Measurements from ENCODE around the gene IP6K2.
"Not testable (repeated sequence)": the region's sequence is repeated elsewhere in the genome, so short reads cannot be mapped to it uniquely, and the experiment has no call there.

The IP6K2 gene, protein sequence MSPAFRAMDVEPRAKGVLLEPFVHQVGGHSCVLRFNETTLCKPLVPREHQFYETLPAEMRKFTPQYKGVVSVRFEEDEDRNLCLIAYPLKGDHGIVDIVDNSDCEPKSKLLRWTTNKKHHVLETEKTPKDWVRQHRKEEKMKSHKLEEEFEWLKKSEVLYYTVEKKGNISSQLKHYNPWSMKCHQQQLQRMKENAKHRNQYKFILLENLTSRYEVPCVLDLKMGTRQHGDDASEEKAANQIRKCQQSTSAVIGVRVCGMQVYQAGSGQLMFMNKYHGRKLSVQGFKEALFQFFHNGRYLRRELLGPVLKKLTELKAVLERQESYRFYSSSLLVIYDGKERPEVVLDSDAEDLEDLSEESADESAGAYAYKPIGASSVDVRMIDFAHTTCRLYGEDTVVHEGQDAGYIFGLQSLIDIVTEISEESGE

DNA sequence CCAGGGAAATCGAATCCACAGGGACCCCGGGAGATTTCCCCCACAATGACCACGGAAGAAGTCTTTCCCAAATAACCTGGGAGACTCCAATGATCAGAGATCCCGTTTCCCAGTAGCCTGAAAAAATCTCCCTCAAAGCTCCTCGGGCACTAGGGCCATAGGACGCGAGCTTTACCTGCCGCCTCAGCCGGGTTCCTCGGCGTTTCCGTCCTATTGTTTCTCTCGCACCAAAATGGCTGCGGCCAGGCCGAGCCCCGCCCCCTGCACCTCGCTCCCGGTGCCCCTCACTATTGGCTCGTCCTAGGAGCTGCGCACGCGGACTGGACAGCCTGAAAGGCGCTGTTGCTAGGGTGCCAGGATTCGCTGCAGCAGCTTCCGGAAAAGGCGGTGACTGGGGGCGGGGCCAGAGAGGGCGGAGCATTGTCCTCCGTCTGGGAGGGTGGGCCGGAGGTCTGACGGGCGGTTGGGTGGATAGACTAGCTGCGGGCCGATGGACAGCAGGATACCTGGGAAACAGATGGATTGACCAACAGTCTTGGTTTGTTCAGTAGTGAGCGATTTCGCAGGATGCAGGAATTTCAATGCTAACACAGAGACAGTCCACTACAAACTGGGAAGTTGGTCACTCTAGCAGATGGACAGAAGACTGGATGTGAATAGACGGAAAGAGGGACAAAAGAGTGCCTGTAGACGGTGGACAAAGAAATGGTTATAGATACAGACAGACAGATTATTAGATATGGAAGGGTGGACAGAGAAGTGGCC lies at the start of gene IP6K2:
TSS of gene IP6K2 (minus strand) at position 240 of the 765 bp plus-strand sequence. CDS start 21,930 bp downstream, outside the sequence.
- peak; percentile 99 for DNase-seq (ENCODE audit: low spot score)

DNA sequence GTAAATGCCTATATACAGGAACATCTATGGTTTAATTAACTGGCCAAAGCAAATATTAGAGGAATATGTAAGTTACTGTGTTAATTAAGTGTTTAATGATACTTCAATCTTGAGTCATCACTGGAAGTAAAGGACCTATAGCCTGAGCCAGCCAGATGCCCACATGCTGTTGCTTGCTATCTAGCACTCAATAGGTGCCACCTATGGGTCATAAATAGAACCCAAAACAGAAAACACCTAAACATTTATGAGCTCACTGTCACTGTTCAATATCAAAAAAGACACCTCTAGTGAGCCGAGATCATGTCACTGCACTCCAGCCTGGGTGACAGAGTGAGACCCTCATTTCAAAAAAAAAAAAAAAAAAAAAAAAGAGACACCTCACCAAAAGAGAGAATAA lies 48.4 kb upstream of the IP6K2 start:
- DNase-seq (ENCODE audit: low spot score): no peak

DNA sequence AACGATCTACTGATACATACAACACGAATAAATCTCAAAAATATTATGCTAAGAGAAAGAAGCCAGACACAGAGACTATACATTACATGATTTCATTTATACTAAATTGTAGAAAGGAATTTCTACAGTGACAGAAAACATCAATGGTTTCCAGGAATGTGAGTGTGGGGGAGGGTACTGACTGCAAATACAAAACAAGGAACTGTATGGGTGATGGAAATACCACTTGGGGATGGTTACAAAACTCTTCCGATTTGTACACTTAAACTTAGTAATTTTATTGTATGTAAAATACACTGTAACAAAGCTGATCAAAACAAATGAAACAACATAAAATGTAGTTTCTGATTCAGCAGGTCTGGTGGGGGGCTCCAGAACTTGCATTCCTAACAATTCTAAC lies 45.8 kb upstream of the IP6K2 start:
- no peak for DNase-seq (ENCODE audit: low spot score)

DNA sequence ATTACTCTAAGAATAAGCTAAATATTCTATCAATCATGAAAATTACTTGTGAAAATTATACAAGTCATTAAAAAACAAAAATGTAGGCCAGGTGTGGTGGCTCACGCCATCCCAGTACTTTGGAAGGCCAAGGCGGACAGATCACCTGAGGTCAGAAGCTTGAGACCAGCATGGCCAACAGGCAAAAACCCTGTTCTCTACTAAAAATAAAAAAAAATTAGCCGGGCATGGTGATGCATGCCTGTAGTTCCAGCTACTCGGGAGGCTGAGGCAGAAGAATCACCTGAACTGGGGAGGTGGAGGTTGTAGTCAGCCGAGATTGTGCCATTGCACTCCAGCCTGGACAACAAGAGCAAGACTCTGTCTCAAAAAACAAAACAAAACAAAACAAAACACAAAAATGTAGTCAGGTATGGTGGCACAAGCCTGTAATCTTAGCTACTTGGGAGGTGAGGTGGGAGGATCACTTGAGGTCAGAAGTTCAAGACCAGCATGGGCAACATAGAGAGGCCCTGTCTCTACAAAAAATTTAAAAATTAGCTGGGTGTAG lies 43.0 kb upstream of the IP6K2 start:
- DNase-seq (ENCODE audit: low spot score): not testable (repeated sequence)

DNA sequence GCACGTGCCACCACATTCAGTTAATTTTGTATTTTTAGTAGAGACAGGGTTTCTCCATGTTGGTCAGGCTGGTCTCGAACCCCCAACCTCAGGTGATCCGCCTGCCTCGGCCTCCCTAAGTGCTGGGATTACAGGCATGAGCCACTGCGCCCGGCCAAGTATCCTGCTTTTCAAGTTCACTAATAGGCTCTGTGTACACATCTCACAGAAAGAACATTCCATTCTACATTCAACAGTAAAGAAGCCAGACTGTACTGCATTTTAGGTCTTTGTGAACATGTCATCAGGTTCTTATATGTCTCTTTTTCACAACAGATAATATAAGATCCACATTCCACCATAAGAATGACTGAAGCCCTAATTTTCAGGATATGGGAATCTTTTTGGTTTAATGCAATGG lies 42.5 kb upstream of the IP6K2 start:
- not testable (repeated sequence) for DNase-seq (ENCODE audit: low spot score)

DNA sequence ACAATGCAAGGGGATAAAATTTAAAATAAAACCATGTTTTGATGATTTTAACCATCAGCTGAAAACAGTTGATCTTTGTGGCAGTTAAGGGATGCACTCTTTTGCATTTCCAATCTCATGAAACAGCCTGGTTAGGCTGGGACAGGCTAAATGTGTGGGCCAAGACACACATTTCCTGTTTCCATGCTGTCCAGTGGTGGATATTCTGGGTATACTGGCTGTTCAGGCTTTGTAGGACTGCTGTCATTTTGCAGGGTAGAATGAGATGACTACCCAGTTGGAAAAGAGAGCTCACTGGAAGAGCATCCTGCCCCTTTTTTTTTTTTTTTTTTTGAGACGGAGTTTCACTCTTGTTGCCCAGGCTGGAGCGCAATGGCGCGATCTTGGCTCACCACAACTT lies 42.0 kb upstream of the IP6K2 start:
- DNase-seq (ENCODE audit: low spot score): no peak

DNA sequence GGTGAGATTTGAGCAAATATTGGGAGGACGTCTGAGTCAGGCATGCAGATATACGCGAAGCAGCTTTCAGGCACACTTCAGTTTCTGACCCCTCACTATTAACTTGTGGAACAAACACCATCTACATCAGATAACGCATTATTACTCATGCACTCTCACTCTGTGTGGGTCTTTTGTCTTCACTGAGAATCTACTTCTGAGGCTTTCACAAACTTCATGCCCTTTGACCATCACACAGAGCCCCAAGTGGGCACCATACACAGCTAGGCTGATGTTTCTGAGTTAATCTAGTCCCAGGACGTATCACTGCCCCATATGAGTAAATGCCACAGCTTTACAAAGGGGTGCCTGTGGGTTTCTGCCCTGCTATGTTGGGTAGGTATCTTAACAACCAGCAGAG lies 39.6 kb upstream of the IP6K2 start:
- no peak for DNase-seq (ENCODE audit: low spot score)

DNA sequence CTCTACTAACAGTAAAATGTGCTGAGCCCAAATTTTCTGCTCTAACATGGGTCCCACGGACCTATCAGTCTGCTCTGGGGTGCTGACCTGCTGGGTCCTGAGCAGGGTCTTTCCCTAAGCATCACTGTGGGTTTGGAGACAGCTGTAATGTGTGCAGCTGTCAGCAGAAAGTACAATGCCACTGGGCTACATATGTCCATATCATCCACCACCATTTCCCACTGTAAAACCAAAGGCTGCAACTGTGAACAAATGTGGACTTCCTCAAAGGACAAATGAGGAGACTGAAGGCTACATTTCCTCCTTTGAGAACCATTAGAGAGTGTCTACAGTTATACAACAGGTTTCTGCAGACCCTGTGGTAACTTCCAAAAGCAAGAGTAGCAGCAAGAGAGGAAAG lies 33.8 kb upstream of the IP6K2 start:
- DNase-seq (ENCODE audit: low spot score): no peak

DNA sequence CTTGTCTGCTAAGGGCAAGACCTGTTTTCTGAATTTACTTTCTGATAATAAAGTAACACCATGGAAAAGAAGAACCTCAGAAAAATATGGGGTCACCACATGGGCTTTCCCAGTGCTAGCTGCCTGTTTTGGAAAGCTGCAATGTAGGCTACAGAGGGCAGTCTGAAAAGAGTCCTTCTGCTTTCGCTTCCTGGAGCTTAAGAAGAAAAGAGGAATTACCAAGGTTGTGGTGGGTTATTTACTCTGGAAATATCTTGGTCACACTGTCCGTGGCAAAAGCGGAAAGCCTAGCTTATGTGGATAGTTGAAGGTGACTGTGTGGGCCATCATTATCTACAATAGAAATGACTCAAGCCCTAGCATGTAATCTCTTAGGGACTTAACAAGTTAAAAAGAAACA lies 31.7 kb upstream of the IP6K2 start:
- no peak for DNase-seq (ENCODE audit: low spot score)

DNA sequence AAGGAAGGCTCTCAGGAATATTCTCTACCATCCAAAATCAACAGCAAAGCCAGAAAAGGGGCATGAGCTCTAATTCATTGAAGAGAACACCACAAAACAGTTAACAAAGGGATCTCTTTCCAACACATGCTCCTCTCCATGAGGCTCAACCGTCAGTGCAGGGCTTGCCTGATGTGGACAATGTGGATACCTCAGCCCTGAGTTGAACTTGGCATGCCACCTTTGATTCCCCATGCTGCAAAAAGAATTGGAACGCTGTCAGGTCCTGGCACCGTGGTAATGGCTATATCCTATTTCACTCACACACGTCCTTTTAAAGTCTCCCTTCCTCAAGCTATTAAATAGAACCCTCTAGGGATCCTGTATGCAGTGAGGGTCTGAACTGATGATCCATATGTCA lies 30.7 kb upstream of the IP6K2 start:
- DNase-seq (ENCODE audit: low spot score): no peak

DNA sequence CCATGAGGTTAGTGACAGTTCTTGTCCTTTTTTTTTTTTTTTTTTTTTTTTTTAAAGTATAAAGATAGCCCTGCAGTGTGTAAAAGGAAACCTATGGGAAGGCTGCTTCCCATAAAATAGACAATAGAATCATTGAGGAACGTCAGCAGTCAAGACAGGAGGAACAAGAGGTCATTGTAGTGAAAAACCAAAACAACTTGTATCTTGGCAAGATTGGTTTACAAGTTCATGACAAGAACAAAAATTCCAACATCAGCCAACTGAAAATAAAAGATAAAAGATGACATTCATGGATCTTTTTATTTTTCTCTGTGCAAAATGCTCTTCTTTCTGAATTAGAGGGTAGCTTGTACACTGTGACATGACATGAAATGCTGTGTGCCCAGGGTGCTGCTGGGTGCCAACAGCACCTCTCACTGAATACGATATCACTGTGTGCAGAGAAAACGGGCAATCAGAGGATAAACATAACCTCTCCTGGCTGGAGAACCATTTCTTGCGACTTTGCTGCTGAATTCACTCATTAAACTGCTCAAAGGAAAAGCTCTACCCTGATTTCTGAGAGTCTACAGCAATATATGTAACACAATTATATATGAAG lies 30.1 kb upstream of the IP6K2 start:
- no peak for DNase-seq (ENCODE audit: low spot score)

DNA sequence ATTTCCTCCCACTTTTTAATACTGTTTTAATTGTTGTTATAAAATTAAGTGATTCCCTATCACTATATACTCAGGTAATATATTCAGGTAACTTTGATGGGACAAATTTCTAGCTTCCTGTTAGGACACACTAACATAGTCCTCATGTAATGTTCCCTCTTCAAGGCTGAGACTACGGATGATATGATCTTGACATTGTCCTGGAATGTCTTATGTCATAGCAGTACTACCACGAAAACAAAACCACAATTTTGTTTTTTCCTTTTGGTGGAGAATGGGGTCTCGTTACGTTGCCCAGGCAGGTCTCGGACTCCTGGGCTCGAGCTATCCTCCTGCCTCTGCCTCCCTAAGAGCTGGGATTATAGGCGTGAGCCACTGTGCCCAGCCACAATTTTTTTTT lies 26.8 kb upstream of the IP6K2 start:
- no peak for DNase-seq (ENCODE audit: low spot score)

DNA sequence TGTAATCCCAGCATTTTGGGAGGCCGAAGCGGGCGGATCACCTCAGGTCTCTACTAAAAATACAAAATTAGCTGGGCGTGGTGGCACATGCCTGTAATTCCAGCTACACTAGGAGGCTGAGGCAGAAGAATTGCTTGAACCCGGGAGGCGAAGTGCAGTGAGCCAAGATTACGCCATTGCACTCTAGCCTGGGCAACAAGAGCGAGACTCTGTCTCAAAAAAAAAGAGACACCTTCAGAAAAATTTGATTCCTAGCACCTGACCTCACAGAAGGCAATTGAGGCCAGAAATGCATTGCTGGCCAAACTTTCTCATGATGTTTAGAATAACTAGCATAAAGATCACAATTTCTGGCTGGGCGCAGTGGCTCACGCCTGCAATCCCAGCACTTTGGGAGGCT lies 24.2 kb upstream of the IP6K2 start:
- DNase-seq (ENCODE audit: low spot score): not testable (repeated sequence)

DNA sequence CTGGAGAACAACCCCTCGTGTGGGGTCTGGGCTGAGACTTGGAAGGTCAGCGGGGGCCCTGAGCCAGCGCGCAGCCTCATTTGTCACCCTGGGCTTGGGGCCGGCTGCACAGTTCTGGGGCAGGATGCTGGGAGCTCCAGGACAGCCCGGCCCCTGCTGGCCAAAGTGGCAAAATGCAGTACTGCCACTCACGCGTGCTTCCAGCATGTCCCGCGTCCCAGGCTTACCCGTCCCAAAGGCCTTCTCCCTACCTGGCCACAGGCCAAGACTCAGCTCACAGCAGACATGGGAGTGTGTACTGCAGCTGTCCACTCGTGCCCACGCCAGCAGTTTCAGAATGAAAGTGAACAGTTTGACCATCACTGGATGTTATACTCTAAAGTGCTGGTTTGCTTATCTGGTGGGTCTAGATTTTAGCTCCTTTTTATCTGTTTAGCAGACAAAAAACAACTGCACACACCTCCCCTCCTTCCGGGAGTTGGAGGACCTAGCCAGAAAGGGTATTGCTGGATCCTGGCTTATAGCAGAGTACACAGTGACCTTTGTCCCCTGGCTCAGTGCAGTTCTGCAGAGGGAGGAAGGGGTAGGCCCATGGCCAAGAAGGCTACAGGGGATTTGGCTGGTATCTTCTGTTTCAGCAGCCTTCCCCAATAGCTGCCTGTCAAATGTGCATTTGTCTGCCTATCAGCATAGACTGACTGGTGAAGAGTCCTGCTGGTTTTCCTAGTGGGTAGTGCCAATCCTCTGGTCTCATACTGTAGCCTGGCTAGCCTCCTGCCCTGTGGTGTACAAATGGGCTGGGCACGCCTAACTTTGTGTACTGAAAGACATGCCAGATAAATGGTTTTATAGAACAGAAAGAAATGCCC lies 23.2 kb upstream of the IP6K2 start:
- peak; percentile 93 for DNase-seq (ENCODE audit: low spot score)

DNA sequence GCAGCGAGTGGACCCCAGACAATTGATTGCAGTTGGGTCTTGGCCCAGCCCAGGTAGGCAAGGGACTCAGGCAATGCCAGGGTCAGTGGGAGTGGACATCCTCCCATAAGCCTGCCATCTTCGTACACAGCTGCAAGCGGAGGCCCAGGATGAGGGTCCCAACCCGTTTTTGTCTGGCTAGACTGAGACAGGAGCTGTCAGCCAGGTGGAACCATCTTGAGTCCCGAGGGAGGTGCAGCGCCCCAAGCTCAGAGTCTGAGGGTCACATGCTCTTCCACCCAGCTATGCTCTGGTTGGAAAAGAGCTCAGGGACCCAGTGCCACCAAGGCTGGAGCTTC lies 22.6 kb upstream of the IP6K2 start:
- no peak for DNase-seq (ENCODE audit: low spot score)

DNA sequence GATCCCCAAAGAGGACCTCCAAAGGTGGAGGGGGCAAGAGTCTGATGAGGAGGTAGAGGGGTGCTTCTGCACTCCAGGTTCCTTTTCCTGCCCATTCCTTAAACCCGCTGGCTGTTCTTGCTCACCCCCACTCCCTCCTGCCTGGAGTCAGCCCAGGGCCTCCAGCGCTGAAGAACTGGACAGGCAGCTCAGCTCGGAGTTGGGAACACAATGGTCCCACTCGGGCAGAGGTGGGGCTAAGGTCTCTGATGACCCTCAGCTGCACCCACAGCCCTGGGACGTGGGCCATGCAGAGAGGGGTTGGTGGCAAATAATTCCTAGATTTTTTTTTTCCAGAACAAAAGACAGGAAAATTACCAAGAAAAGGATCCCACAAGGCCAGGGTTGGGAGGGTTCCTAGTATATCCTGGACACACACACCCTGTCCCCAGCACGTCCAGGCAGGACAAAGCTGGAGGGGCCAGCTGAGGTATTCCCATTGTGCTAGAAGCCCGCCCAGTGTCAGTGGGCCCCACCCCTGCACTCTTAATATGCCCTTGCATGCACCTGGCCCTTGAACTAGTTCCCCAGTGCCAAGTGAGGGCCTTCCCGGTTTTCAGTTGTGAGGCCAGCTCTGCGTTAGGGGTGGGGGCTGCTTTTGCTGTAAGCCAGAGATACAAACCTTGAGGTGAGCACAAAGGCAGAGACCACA lies 22.1 kb upstream of the IP6K2 start:
- DNase-seq (ENCODE audit: low spot score): no peak

DNA sequence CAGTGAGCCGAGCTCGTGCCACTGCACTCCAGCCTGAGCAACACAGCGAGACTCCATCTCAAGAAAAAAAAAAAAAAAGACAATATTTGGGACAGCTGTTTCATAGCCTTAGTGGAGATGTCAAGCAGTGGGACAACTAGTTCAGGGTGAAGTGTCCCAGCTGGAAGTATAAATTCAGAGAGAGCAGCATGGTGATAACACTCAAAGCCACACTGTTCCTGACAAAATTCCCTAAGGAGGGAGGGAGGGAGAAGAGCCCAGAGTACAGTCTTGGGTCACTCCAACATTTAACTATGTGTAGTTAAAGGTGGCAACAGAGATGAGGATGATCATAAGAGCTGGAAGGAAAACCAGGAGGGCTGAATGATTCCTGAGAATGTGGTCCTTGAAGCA lies 21.1 kb upstream of the IP6K2 start:
- DNase-seq (ENCODE audit: low spot score): no peak

DNA sequence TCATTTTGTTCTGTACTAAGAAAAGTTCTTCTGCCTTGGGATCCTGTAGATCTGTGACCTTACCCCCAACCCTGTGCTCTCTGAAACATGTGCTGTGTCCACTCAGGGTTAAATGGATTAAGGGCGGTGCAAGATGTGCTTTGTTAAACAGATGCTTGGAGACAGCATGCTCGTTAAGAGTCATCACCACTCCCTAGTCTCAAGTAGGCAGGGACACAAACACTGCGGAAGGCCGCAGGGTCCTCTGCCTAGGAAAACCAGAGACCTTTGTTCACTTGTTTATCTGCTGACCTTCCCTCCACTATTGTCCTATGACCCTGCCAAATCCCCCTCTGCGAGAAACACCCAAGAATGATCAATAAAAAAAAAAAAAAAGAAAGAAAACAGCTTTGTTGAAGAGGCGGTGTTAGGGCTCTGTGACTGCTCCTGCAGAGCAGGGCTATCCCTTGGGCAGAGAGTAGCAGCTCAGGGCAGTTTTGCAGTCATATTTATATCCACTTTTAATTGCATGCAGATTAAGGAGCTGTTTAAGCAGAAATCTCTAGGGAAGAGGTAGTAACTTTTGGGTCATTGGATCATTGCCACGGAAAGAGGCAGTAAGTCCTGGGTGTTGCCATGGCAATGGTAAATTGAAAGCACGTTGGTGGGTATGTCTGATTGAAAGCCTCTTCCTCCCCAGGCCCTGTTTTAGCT lies 18.2 kb upstream of the IP6K2 start:
- not testable (repeated sequence) for DNase-seq (ENCODE audit: low spot score)

DNA sequence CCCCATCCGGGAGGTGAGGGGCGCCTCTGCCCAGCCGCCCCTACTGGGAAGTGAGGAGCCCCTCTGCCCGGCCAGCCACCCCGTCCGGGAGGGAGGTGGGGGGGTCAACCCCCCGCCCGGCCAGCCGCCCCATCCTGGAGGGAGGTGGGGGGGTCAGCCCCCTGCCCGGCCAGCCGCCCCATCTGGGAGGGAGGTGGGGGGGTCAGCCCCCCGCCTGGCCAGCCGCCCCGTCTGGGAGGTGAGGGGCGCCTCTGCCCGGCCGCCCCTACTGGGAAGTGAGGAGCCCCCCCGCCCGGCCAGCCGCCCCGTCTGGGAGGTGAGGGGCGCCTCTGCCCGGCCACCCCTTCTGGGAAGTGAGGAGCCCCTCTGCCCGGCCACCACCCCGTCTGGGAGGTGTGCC lies 17.5 kb upstream of the IP6K2 start:
- DNase-seq (ENCODE audit: low spot score): not testable (repeated sequence)

DNA sequence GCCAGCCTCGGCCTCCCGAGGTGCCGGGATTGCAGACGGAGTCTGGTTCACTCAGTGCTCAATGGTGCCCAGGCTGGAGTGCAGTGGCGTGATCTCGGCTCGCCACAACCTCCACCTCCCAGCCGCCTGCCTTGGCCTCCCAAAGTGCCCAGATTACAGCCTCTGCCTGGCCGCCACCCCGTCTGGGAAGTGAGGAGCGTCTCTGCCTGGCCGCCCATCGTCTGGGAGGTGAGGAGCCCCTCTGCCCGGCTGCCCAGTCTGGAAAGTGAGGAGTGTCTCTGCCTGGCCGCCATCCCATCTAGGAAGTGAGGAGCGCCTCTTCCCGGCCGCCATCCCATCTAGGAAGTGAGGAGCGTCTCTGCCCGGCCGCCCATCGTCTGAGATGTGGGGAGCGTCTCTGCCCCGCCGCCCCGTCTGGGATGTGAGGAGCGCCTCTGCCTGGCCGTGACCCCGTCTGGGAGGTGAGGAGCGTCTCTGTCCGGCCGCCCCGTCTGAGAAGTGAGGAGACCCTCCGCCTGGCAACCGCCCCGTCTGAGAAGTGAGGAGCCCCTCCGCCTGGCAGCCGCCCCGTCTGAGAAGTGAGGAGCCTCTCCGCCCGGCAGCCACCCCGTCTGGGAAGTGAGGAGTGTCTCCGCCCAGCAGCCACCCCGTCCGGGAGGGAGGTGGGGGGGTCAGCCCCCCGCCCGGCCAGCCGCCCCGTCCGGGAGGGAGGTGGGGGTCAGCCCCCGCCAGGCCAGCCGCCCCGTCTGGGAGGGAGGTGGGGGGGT lies 16.9 kb upstream of the IP6K2 start:
- not testable (repeated sequence) for DNase-seq (ENCODE audit: low spot score)
